HG02763 (cell line): ENCODE data around the gene PSMG4.

Source experiments
- ATAC-seq: cut with Tn5 transposase; IDR thresholded peaks from one replicate; pipeline ENCODE4 v1.9.1; 2021; ENCODE audit warnings: mild to moderate bottlenecking, moderate library complexity; ENCODE audit not compliant: unreplicated experiment

Gene PSMG4

GRCh38 chr6:3250231-3250675 lies 8.5 kb upstream of the PSMG4 start:
- no peak for ATAC-seq

DNA sequence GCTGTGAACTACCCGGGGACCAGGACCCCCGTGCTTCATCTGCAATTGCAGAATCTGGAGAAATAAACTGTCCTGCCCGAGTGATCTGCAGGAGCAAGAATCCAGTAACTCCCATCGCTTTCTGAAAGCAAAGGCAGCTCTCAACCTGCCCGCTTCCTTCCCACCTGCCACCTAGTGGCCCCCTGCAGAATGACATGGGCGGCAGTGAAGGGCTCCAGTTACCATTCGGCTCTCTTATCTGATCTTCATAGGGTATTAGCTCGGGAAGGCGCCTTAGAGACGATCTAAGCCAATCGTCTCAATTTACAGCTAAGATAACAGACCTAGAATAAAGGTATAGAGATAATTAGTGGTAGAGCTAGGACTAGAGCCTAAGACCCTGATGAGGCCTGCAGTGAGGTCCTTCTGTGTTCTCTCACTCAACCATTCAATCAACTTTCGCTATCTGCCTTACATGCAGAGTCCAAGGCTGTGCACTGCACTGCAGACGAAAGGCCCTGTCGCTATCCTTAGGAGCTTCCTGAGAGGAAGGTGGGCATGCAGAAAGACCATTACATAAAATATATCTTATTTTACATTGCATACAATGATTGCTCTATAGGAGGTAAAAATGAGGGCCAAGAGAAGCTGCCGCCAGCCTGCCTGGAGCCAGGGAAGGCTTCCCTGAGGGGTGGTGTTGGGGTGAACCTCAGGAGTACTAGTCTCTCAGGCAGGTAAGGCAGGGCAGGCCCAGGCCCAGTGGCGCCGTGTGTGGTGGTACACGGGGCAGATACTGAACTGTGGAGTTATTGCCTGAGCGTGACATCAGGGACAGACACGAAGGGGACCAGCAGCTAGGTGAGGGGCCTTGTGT lies 7.1 kb upstream of the PSMG4 start:
- no peak for ATAC-seq

DNA sequence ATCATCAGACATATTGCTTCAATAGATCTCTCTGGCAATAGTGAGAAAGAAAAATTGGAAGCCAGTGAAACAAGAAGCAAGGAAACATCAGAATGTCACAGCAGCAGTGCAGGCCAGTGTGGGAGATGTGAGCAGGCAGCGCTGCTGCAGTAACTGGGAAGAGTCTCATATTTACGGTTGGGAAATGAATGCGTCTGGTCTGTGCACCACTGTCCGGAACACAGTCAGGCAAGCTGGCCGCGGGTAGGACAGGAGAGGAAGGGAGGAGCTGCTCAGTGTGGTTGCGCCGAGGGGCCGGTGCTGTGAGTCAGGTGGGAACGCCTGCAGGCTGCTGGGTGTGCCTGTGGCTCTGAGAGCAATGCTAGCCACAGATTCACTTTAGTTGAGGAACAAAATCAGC lies 6.4 kb upstream of the PSMG4 start:
- ATAC-seq: no peak

GRCh38 chr6:3252861-3253596 lies 5.7 kb upstream of the PSMG4 start:
- no peak for ATAC-seq

- no peak for ATAC-seq
These were observed 5.2 kb upstream of the PSMG4 start for GRCh38 chr6:3253597-3253961.

DNA sequence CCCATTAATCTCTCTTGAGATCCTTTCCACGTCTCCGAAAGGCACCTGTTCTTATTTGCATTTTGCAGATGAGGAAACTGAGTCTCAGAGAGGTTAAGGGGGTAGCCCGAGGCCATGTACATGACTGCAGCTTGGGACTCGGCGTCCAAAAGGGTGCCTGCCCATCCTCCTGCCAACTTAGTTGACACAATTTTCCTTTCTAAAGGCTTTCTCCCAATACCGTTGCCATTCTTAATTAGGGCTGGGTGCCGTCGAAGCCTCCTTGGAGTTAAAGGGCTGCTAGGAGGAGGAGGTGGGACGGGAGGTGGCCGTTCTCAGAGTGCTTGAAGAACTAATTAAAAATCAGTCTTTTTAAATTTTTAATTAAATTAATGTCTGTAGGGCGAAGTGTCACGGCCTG lies 546 bp upstream of the PSMG4 start:
- no peak for ATAC-seq

DNA sequence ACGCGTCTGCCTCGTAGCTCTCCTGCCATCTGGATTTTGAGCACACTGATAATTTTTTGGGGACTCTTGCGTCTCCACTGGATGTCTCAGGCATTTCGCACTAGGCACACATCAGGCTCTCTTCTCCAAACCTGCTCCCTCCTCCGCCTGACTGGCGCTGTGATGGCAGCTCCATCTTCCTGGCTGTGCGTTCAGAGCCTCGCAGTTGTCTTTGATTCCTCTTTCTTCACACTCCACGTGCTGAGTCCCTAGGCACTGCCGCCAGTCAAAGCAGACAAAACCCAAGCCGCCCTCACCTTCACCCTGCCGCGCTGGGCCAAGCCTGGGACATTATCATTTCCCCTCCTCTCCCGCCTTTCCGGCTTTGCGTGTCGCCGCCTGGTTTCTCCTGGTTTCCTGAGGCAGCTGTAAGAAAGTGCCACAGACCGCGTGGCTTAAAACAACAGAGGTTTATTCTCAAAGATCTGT lies 778 bp downstream of the PSMG4 start:
- ATAC-seq: peak; percentile 30

DNA sequence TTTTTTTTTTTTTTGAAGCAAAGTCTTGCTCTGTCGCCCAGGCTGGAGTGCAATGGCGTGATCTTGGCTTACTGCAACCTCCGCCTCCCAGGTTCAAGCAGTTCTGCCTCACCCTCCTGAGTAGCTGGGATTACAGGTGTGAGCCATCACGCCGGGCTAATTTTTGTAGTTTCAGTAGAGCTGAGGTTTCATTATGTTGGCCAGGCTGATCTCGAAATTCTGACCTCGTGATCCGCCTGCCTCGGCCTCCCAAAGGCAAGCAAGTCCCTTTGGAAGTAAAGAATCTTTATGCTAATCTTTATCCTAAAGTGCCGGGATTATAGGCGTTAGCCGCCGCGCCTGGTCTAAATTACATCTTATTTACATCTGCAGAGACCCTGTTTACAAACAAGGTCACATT lies 1.5 kb downstream of the PSMG4 start:
- ATAC-seq: no peak

GRCh38 chr6:3260772-3261517 lies 2.2 kb downstream of the PSMG4 start:
- no peak for ATAC-seq

GRCh38 chr6:3261518-3261820 lies 2.7 kb downstream of the PSMG4 start:
- ATAC-seq: no peak

- ATAC-seq: no peak
These were observed 3.2 kb downstream of the PSMG4 start for GRCh38 chr6:3261921-3262320.

DNA sequence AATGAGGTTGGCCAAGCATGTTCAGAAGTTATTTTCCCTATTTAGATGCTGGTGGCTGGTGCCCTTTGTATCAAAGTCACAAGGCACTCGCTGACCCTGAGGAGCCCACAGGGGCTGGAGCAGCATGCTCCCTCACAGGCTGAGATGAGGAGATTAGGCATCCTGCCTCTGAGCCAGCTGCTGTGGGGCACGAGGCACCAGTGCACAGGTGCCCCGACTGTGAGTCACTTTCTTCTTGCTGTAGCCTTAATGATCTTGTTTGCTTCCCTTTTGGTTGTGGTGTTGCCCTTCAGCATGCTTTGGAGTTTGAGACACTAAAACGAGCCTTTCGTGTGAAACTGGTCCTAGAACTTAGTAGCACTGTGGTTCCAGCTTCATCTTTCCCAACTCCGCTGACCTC lies 4.3 kb downstream of the PSMG4 start:
- no peak for ATAC-seq

DNA sequence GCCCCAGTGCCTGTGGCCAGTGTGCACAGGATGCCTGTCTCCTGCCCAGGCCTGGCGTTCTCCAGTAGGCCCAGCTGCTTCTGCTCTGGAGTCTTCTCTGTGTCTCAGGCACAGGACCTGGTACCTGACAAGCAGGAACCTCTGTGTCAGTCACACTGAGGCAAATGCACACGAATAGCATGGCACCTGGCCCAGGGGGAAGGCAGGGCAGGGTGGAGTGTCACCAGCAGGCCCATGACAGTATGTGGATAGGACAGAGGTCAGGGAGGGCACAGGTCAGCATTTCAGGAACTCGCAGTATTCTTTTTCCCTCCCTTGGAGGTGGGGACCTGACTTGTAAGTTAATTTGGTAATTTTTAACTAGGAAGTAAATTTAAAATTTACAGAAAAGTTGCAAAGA lies 5.6 kb downstream of the PSMG4 start:
- ATAC-seq: no peak

- ATAC-seq: no peak
These were observed 6.9 kb downstream of the PSMG4 start for GRCh38 chr6:3265671-3266070.

DNA sequence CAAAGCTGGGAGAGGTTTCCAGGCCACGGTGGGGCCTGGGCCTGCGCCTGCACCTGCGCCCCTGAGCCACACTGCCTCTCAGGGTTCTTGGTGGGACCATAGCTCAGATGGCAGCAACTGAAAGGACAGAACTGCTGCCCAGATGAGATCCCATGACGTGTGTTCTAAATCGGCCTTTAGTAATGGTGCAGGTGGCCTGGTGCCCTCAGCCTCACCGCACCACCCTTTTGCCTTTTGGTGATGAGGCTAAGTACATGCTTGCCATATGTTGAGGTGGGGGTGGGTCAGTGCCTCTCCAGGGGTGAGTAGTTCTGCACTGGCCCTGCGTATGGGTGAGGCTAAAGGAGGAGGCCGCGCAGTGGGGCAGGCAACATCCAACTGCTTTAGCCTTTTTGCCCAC lies 7.4 kb downstream of the PSMG4 start:
- no peak for ATAC-seq

DNA sequence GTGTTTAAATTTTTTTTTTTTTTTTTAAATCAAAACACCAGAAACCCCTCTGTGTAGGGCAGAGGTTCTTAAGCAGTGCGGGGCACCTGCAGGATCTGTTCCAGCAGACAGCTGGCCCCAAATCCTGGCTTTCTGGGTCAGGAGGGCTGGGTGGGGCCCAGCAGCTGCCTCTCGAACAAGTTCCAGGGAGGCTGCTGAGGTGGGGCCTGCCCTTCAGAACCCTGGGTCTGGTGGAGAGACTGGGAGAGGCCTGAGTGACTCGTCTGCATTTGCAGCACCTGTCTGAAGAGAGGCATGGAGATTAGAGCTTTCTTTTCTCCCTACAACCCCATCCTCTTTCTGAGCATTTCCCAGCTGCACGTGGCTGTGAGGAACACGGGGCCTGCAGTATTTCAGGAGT lies 8.4 kb downstream of the PSMG4 start:
- ATAC-seq: no peak

DNA sequence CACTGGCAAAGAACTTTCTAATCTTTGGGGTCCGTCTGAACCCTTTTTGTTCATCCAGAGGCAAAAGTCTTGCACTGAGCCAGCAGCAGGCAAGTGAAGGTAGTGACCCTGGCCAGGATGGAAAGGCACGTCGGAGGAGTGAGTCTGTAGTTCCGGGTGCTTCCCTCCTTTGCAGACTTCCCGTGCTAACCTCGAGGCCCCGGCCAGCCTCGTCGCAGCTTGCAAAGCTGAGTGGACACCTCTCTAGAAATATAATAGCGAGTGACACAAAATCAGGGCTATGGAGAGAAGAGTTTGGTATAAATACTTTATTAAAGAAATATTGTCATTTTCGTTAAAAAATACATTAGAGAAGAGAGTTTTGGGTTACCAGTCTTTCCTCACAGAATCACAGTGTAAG lies 9.9 kb downstream of the PSMG4 start:
- ATAC-seq: no peak

GRCh38 chr6:3269281-3269975 lies 10.7 kb downstream of the PSMG4 start:
- no peak for ATAC-seq

GRCh38 chr6:3270258-3270657 lies 11.5 kb downstream of the PSMG4 start:
- ATAC-seq: no peak

- no peak for ATAC-seq
These were observed 13.0 kb downstream of the PSMG4 start for GRCh38 chr6:3271756-3272155.

DNA sequence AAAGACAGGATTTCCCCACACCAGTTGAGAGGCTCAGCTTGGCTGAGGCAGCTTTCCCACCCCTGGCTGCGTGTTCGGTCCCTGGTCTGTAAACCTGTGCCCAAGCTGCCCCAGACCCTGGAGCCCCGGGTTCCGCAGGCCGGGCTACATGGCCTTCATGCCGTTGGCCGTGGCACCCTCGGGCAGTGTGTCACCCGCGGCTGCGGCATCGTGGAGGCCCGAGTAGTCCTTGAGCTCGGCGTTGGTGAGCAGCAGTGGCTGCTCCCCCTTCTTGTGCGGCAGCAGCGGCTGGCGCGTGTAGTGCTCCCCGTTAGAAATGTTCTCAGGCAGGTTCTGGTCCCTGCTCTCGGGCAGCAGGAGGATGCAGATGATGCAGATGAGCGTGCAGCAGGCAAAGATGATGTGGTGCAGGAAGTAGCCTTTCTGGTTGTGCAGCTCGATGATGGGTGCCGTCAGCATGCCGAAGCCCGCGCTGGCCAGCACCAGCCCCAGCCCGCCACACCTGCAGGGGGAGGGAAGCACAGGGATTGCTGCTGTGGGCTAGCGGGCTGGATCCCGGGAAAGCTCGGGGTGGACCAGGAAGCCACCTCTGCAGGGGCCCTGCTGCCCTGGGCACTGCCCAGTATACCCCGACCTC lies 14.3 kb downstream of the PSMG4 start:
- ATAC-seq: no peak
